ENCODE results near the gene LCMT2.

Gene LCMT2

GRCh38 chr15:43325039-43325684 lies 5.2 kb downstream of the LCMT2 start:
- Histone ChIP-seq H4K8ac (ENCODE audit: low read depth, low read length) (no peak overlapping the region), H3K4ac (ENCODE audit: low read depth, low read length) (no peak overlapping the region), H2AK5ac (ENCODE audit: low read length) (no peak overlapping the region), H2BK5ac (ENCODE audit: low read depth, low read length, poor library complexity) (no peak overlapping the region), H3K4me2 (ENCODE audit: low read length) (no peak overlapping the region), H3K23ac (ENCODE audit: low read length) (no peak overlapping the region), H4K12ac (ENCODE audit: low read depth, low read length) (no peak overlapping the region), H3K79me1 (ENCODE audit: low read length) (peaks cover 7% of the 10 kb centered on the region), H3K27ac (ENCODE audit: low read depth, low read length) (no peak overlapping the region), H2BK120ac (ENCODE audit: insufficient read depth, low read length, poor library complexity) (no peak overlapping the region), H4K91ac (ENCODE audit: low read depth, low read length) (no peak overlapping the region), H3K18ac (ENCODE audit: low read length) (no peak overlapping the region), H3K4me3 (ENCODE audit: low read depth, low read length) (no peak overlapping the region), H2AFZ (ENCODE audit: insufficient read depth, low read length, poor library complexity) (no peak overlapping the region), H3K79me2 (ENCODE audit: control insufficient read depth, insufficient read depth, low read length, poor library complexity) (peaks cover 7% of the 10 kb centered on the region), H3K4me1 (ENCODE audit: control insufficient read depth in 1 of 2, insufficient read depth in 2 of 2, low read length in 2 of 2) (peaks cover 8% of the 10 kb centered on the region in 2 experiments), H3K27me3 (ENCODE audit: insufficient read depth, low read length) (no peaks in the 10 kb centered on the region), H3K9me3 (ENCODE audit: insufficient read depth, low read depth, low read length) (no peaks in the 10 kb centered on the region), H3K14ac (ENCODE audit: low read length) (no peak overlapping the region), H3K9ac (ENCODE audit: low read length) (no peak overlapping the region), H2BK12ac (ENCODE audit: low read length) (no peak overlapping the region), H3K36me3 (ENCODE audit: control insufficient read depth in 1 of 2, insufficient read depth in 2 of 2, low read length in 2 of 2) (no peaks in the 10 kb centered on the region)
- no peak for DNase-seq
- no CpG with 5 or more reads among the region's 6 CpGs for WGBS (ENCODE audit: extremely low coverage, insufficient coverage, insufficient read length)

- Histone ChIP-seq H4K91ac (ENCODE audit: low read depth, low read length) (no peak overlapping the region), H2AK5ac (ENCODE audit: low read length) (no peak overlapping the region), H3K23ac (ENCODE audit: low read length) (no peak overlapping the region), H3K14ac (ENCODE audit: low read length) (no peak overlapping the region), H3K9ac (ENCODE audit: low read length) (no peak overlapping the region), H3K27me3 (ENCODE audit: insufficient read depth, low read length) (no peaks in the 10 kb centered on the region), H3K79me1 (ENCODE audit: low read length) (no peaks in the 10 kb centered on the region), H3K18ac (ENCODE audit: low read length) (no peak overlapping the region), H2BK5ac (ENCODE audit: low read depth, low read length, poor library complexity) (no peak overlapping the region), H3K4me3 (ENCODE audit: low read depth, low read length) (no peak overlapping the region), H3K9me3 (ENCODE audit: insufficient read depth, low read depth, low read length) (no peaks in the 10 kb centered on the region), H3K79me2 (ENCODE audit: control insufficient read depth, insufficient read depth, low read length, poor library complexity) (no peaks in the 10 kb centered on the region), H4K8ac (ENCODE audit: low read depth, low read length) (no peak overlapping the region), H3K27ac (ENCODE audit: low read depth, low read length) (no peak overlapping the region), H3K4ac (ENCODE audit: low read depth, low read length) (no peak overlapping the region), H3K4me2 (ENCODE audit: low read length) (no peak overlapping the region), H3K36me3 (ENCODE audit: control insufficient read depth in 1 of 2, insufficient read depth in 2 of 2, low read length in 2 of 2) (no peaks in the 10 kb centered on the region), H4K12ac (ENCODE audit: low read depth, low read length) (no peak overlapping the region), H2BK12ac (ENCODE audit: low read length) (no peak overlapping the region), H2BK120ac (ENCODE audit: insufficient read depth, low read length, poor library complexity) (no peak overlapping the region), H3K4me1 (ENCODE audit: control insufficient read depth in 1 of 2, insufficient read depth in 2 of 2, low read length in 2 of 2) (no peaks in the 10 kb centered on the region), H2AFZ (ENCODE audit: insufficient read depth, low read length, poor library complexity) (no peak overlapping the region)
- no CpG with 5 or more reads among the region's 4 CpGs for WGBS (ENCODE audit: extremely low coverage, insufficient coverage, insufficient read length)
- no peak for DNase-seq
These were observed 11.2 kb downstream of the LCMT2 start for GRCh38 chr15:43318990-43319771.

GRCh38 chr15:43317566-43318184 lies 12.7 kb downstream of the LCMT2 start:
- H2BK12ac ChIP-seq (ENCODE audit: low read length), result no peak overlapping the region
- no peak overlapping the region for H4K8ac ChIP-seq (ENCODE audit: low read depth, low read length)
- no peaks in the 10 kb centered on the region for H3K4me1 ChIP-seq (ENCODE audit: control insufficient read depth in 1 of 2, insufficient read depth in 2 of 2, low read length in 2 of 2)
- H3K23ac ChIP-seq (ENCODE audit: low read length), result no peak overlapping the region
- no peak overlapping the region for H2BK5ac ChIP-seq (ENCODE audit: low read depth, low read length, poor library complexity)
- no peak overlapping the region for H2BK120ac ChIP-seq (ENCODE audit: insufficient read depth, low read length, poor library complexity)
- H3K18ac ChIP-seq (ENCODE audit: low read length), result no peak overlapping the region
- no peak overlapping the region for H4K91ac ChIP-seq (ENCODE audit: low read depth, low read length)
- H2AK5ac ChIP-seq (ENCODE audit: low read length), result no peak overlapping the region
- no peak overlapping the region for H3K27ac ChIP-seq (ENCODE audit: low read depth, low read length)
- H3K4me3 ChIP-seq (ENCODE audit: low read depth, low read length), result no peak overlapping the region
- no peak overlapping the region for H3K4ac ChIP-seq (ENCODE audit: low read depth, low read length)
- no peaks in the 10 kb centered on the region for H3K79me1 ChIP-seq (ENCODE audit: low read length)
- no peak overlapping the region for H3K9ac ChIP-seq (ENCODE audit: low read length)
- no peak overlapping the region for H3K14ac ChIP-seq (ENCODE audit: low read length)
- DNase-seq, result no peak
- no peaks in the 10 kb centered on the region for H3K36me3 ChIP-seq (ENCODE audit: control insufficient read depth in 1 of 2, insufficient read depth in 2 of 2, low read length in 2 of 2)
- no peak overlapping the region for H2AFZ ChIP-seq (ENCODE audit: insufficient read depth, low read length, poor library complexity)
- no peak overlapping the region for H4K12ac ChIP-seq (ENCODE audit: low read depth, low read length)
- WGBS (ENCODE audit: extremely low coverage, insufficient coverage, insufficient read length), result no CpG with 5 or more reads among the region's 8 CpGs
- H3K9me3 ChIP-seq (ENCODE audit: insufficient read depth, low read depth, low read length), result no peaks in the 10 kb centered on the region
- no peaks in the 10 kb centered on the region for H3K27me3 ChIP-seq (ENCODE audit: insufficient read depth, low read length)
- H3K79me2 ChIP-seq (ENCODE audit: control insufficient read depth, insufficient read depth, low read length, poor library complexity), result no peaks in the 10 kb centered on the region
- H3K4me2 ChIP-seq (ENCODE audit: low read length), result no peak overlapping the region

- Histone ChIP-seq H3K23ac (ENCODE audit: low read length) (no peak overlapping the region), H2BK120ac (ENCODE audit: insufficient read depth, low read length, poor library complexity) (no peak overlapping the region), H3K4me2 (ENCODE audit: low read length) (no peak overlapping the region), H3K9ac (ENCODE audit: low read length) (no peak overlapping the region), H4K12ac (ENCODE audit: low read depth, low read length) (no peak overlapping the region), H3K27me3 (ENCODE audit: insufficient read depth, low read length) (no peaks in the 10 kb centered on the region), H3K14ac (ENCODE audit: low read length) (no peak overlapping the region), H3K4ac (ENCODE audit: low read depth, low read length) (no peak overlapping the region), H2BK12ac (ENCODE audit: low read length) (no peak overlapping the region), H4K8ac (ENCODE audit: low read depth, low read length) (no peak overlapping the region), H3K4me1 (ENCODE audit: control insufficient read depth in 1 of 2, insufficient read depth in 2 of 2, low read length in 2 of 2) (no peaks in the 10 kb centered on the region), H3K79me1 (ENCODE audit: low read length) (no peaks in the 10 kb centered on the region), H4K91ac (ENCODE audit: low read depth, low read length) (no peak overlapping the region), H2AFZ (ENCODE audit: insufficient read depth, low read length, poor library complexity) (no peak overlapping the region), H3K27ac (ENCODE audit: low read depth, low read length) (no peak overlapping the region), H3K9me3 (ENCODE audit: insufficient read depth, low read depth, low read length) (no peaks in the 10 kb centered on the region), H3K4me3 (ENCODE audit: low read depth, low read length) (no peak overlapping the region), H3K18ac (ENCODE audit: low read length) (no peak overlapping the region), H2BK5ac (ENCODE audit: low read depth, low read length, poor library complexity) (no peak overlapping the region), H3K79me2 (ENCODE audit: control insufficient read depth, insufficient read depth, low read length, poor library complexity) (no peaks in the 10 kb centered on the region), H3K36me3 (ENCODE audit: control insufficient read depth in 1 of 2, insufficient read depth in 2 of 2, low read length in 2 of 2) (no peaks in the 10 kb centered on the region), H2AK5ac (ENCODE audit: low read length) (no peak overlapping the region)
- WGBS (ENCODE audit: extremely low coverage, insufficient coverage, insufficient read length), result no CpG with 5 or more reads among the region's 1 CpG
- no peak for DNase-seq
These were observed 13.4 kb downstream of the LCMT2 start for GRCh38 chr15:43316971-43317346.
